NCI-H1930 (cell line): ENCODE results near the gene MS4A4A.

Source experiments
- DNase-seq, 2 experiments: peaks; one replicate each; lab custom pipeline; 2025; lab: John Stamatoyannopoulos, UW

MS4A4A gene

DNA sequence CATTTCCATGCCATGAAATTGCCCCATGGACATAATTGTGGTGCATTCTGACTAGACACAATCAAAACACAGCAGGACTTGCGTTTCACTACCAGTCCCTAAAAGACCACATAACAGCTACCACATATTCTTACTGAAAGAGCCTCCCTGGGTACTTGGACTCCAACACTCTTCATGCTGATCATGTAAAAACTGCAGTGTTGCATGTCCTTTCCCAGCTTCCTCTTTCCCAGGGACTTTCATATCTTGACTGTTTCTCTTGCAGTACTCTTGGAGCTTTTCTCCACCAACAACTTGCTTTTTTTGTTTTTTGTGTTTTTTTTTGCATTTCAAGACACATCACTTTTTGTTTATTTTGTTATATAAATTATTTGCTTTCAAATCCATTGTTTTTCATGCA is 69.5 kb downstream of the MS4A4A start:
- no peak for DNase-seq

DNA sequence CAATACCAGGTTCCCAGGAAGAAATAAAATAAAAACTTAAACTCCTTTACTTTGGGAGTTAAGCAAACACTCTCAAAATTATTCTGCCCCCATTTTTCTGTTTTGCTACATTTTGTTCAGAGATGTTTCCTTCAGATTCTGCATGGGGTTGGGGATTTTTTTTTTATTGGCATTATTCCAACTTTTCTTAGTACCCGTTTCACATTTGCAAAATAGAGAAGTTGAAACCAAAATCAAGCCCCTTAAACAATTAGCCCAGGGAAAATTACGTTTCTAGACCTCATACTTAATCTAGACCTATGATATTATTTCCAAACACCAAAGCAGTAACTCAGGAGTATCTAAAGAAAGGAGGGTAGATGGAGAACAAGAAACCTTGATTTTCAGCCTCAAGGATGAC is 77.3 kb downstream of the MS4A4A start:
- DNase-seq, result no peak
